Ishikawa (cell line): ENCODE results near the gene ANKRD33.

ENCODE experiments used
- CEBPB ChIP-seq: IDR thresholded peaks from 2 replicates; pipeline ENCODE4 v1.6.1; 2012
- CREB1 ChIP-seq: IDR thresholded peaks from 2 replicates; pipeline ENCODE4 v1.6.1; 2012; ENCODE audit warnings: low read depth
- EGR1 ChIP-seq: IDR thresholded peaks from 2 replicates; pipeline ENCODE4 v1.6.1; 2012
- EP300 ChIP-seq: IDR thresholded peaks from 2 replicates; pipeline ENCODE4 v1.6.1; 2012; ENCODE audit warnings: borderline replicate concordance
- FOXM1 ChIP-seq: IDR thresholded peaks from 2 replicates; pipeline ENCODE4 v1.6.1; 2012; ENCODE audit warnings: low read depth, borderline replicate concordance
- NFIC ChIP-seq: IDR thresholded peaks from 2 replicates; pipeline ENCODE4 v1.6.1; 2012
- RAD21 ChIP-seq: IDR thresholded peaks from 2 replicates; pipeline ENCODE4 v1.6.1; 2012; ENCODE audit warnings: low read depth
- REST ChIP-seq: IDR thresholded peaks from 2 replicates; pipeline ENCODE4 v1.6.1; 2012; ENCODE audit warnings: low read depth, mild to moderate bottlenecking
- TAF1 ChIP-seq: IDR thresholded peaks from 2 replicates; pipeline ENCODE4 v1.6.1; 2012; ENCODE audit warnings: low read depth, mild to moderate bottlenecking
- TCF12 ChIP-seq: IDR thresholded peaks from 2 replicates; pipeline ENCODE4 v1.6.1; 2012; ENCODE audit warnings: low read depth
- TEAD4 ChIP-seq: IDR thresholded peaks from 2 replicates; pipeline ENCODE4 v1.6.1; 2012
- USF1 ChIP-seq: IDR thresholded peaks from 2 replicates; pipeline ENCODE4 v1.6.1; 2012
- YY1 ChIP-seq: IDR thresholded peaks from 2 replicates; pipeline ENCODE4 v1.6.1; 2012; ENCODE audit warnings: low read depth
- ZBTB7A ChIP-seq: IDR thresholded peaks from 2 replicates; pipeline ENCODE4 v1.6.1; 2012; ENCODE audit warnings: low read depth
- TF ChIP-seq, protein P1 (sequence below): IDR thresholded peaks from 2 replicates; pipeline ENCODE4 v1.6.1; 2012

Gene ANKRD33

DNA sequence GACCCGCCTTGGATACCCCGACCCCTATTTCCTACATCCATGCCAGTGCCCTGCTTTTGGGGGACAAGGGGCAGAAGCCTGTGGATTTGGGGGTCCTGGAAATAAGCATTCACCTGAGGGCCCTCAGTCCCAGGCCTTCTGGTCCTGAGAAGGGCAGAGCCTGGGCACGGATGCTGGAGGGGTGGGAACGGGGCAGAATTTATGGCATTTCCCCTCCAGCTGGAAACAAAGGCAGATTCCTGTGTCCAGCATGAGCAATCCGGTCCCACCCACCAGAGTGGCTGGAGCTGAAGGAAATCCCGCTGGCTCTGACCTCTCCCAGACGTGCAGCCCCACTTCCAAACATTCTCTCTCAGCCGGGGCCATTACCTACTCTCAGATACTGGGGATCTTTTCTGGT, 9.3 kb downstream of the ANKRD33 start:
- no peak for TF ChIP-seq TAF1
- no peak for TF ChIP-seq YY1
- TF ChIP-seq ZBTB7A, result no peak
- TF ChIP-seq REST, result no peak
- no peak for TF ChIP-seq CREB1
- no peak for TF ChIP-seq USF1
- TF ChIP-seq RAD21, result no peak
- TF ChIP-seq NFIC, result no peak
- TF ChIP-seq, protein P1, sequence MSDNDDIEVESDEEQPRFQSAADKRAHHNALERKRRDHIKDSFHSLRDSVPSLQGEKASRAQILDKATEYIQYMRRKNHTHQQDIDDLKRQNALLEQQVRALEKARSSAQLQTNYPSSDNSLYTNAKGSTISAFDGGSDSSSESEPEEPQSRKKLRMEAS, result no peak
- TF ChIP-seq EGR1, result no peak
- no peak for TF ChIP-seq FOXM1
- TF ChIP-seq TCF12, result no peak
- TF ChIP-seq TEAD4, result no peak
- TF ChIP-seq EP300, result no peak

GRCh38 chr12:51898506-51898905, 10.6 kb downstream of the ANKRD33 start:
- TF ChIP-seq REST (no peak), EP300 (no peak), TAF1 (no peak), TCF12 (no peak), USF1 (no peak), NFIC (no peak), TEAD4 (no peak)
- TF ChIP-seq, protein P1, result no peak

GRCh38 chr12:51898937-51899336, 11.0 kb downstream of the ANKRD33 start:
- TF ChIP-seq TEAD4 (no peak), TCF12 (no peak), EGR1 (no peak), TAF1 (no peak)
- TF ChIP-seq, protein P1, result no peak

DNA sequence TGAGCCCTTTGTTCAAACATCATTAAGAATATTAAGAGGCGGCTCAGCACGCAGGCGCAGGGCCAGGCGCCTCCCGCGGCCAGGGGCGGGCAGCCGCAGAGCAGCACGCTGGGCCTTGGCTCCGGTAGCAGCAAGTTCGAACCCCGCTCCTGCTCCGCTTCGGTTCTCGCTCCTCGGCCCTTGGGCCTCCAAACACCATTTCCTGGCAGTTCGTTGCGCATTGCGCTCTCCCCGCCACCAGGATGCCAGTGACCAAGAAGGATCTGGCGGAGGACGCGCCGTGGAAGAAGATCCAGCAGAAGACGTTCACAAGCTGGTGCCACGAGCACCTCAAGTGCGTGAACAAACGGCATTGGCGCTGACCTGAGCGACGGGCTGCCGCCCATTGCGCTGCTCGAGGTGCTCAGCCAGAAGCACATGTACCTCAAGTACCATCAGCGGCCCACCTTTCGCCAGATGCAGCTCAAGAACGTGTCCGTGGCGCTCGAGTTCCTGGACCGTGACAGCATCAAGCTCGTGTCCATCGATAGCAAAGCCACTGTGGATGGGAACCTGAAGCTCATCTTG, 12.5 kb downstream of the ANKRD33 start:
- TF ChIP-seq EGR1 (no peak), CEBPB (no peak), USF1 (no peak), CREB1 (no peak), FOXM1 (no peak), ZBTB7A (no peak), TCF12 (no peak), TEAD4 (no peak), EP300 (no peak), TAF1 (no peak), REST (no peak), RAD21 (no peak), YY1 (no peak), NFIC (no peak)
- TF ChIP-seq, protein P1, result no peak
